Epithelial cell of prostate (primary cell): ENCODE results near the gene GET3.

ENCODE experiments used
- DNase-seq: peaks from one replicate; pipeline ENCODE4 v3.0.0-alpha.2; 2011; ENCODE audit warnings: low read depth, low spot score
- H3K27ac ChIP-seq: fragments of 450-650 bp; 2 replicates; pipeline ENCODE4 v1.5.1; 2017; ENCODE audit warnings: mild to moderate bottlenecking

GET3 gene

DNA sequence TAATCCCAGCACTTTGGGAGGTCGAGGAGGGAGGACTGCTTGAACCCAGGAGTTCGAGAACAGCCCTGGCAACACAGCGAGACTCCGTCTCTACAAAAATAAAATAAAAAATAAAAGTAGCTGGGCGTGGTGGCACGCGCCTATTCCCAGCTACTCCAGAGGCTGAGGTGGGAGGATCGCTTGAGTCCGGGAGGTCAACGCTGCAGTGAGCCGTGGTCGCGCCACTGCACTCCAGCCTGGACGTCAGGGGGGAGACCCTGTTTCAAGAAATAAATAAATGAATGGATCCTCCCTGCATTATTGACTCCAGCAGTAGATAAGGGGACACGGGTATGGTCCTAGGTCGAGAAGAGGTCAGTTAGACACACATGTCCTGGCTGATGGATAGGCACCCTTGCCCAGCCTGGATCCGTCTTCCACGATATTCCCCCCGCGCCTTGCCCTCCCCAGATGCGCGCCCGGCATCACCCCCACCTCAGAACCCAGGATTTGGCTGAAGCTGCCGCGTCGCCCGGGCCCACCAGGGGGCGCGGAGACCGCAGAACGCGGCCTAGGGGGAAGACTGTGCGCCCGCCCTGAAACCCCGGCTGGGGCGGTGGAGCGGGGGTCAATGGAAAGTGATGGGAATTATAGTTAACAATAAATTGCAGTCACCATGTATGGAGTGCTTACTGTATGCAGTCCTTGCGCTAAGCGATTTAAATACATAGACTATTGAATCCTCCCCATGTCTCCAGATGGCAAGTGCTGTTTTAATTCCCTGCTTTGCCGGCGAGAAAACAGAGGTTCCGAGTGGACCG lies 40.1 kb downstream of the GET3 start:
- H3K27ac ChIP-seq, result peak overlapping the region; percentile 92
- no peak for DNase-seq

DNA sequence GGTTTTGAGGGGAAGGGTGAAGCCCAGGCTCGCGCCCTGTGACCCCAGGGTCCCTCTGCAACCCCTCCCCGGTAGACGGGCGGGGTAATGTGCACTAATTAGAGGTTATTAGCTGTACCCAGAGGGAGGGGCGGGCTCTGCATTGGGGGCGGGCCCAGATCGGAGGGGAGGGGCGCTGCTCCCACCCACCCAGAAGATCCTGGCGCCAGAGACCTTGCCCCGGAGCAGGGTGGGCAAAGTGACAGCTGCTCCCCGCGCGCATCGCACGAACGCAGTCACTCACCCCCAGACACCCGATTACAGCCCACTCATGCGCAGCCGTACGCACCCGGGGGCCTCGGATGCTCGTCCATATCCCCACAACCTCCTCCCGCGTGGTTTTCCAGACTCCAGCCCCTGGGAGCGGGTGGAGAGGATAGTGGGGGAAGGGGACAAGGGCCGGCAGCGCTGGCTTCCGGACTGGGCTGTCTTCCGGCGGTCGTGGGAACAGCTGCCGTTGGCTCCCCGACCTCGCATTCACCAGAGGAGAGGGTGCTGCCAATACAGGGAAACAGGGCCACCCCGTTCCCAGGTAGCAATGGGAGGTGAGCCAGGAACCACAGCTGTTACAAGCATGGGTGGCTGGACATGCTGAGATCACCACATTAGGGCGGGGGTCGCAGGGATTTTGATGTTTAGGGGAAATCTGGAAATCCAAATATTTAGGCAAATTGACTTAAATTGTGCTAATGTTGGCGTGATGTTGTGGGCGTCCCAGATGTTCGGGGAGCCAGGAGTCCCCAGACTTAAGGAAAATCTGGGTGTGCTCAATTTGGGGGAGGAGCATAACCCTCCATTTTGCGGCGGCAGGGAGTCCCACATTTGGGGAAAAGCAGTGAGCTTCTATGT lies 41.0 kb downstream of the GET3 start:
- H3K27ac ChIP-seq, result peak overlapping the region; percentile 92
- no peak for DNase-seq

DNA sequence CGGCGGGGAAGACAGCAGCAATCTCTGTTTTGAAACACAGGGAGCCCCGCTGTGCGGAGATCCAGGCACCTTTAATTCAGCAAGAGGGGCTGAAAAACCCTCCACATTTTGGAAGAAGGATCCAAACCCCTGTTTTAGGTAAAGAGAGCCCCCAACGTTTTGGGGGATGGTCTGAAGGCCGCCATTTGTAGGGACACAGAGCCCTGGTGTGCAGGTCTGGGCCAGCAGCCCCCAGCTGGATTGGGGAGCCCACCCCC lies 41.5 kb downstream of the GET3 start:
- peak overlapping the region; percentile 92 for H3K27ac ChIP-seq
- DNase-seq, result no peak

DNA sequence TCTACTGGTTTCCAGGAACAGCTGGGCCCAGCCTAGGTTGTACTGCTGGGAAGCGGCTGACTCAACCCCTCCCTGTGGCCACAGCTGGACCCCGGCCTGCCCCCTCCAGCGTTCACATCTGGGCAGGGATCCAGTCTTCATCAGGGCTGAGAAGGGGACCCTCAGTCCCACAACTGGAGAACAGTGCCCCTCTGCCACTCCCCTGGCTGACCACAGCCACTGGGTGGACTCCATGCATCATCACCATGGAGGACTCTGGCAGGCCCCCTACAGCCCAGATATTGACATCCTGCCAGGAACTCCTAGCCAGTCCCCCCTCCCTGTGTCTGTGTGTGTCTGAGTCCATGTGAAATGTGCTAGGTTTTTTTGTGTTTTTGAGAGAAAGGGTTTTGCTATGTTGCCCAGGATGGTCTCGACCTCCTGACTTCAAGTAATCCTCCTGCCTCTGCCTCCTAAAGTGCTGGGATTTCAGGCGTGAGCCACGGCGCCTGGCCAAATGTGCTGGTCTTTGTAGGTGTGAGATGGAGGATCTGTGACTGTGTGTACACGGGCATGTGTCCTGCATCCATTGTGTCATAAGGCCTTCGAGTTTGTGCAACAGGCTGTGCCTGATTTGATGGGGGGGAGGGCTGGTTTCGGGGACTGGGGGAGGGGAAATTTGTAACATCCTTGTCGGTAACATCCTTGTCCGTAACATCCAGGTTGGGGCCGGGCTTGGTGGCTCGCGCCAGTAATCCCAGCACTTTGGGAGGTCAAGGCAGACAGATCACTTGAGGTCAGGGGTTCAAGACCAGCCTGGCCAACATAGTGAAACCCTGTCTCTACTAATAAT lies 42.1 kb downstream of the GET3 start:
- H3K27ac ChIP-seq, result peak overlapping the region; percentile 92
- no peak for DNase-seq

DNA sequence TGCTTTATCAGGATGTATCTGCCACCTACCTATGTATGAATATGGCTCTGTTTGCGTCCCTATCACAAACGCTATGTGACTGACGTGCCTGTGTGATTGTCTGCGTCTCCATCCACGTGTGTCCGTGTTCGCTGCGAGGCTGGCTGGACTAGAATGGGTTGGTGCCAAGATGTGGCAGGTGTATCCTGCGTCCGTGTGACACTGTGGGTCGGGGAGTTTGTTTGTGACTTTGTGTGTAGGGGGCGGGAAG lies 44.8 kb downstream of the GET3 start:
- no peak for DNase-seq
- peak overlapping the region; percentile 100 for H3K27ac ChIP-seq

DNA sequence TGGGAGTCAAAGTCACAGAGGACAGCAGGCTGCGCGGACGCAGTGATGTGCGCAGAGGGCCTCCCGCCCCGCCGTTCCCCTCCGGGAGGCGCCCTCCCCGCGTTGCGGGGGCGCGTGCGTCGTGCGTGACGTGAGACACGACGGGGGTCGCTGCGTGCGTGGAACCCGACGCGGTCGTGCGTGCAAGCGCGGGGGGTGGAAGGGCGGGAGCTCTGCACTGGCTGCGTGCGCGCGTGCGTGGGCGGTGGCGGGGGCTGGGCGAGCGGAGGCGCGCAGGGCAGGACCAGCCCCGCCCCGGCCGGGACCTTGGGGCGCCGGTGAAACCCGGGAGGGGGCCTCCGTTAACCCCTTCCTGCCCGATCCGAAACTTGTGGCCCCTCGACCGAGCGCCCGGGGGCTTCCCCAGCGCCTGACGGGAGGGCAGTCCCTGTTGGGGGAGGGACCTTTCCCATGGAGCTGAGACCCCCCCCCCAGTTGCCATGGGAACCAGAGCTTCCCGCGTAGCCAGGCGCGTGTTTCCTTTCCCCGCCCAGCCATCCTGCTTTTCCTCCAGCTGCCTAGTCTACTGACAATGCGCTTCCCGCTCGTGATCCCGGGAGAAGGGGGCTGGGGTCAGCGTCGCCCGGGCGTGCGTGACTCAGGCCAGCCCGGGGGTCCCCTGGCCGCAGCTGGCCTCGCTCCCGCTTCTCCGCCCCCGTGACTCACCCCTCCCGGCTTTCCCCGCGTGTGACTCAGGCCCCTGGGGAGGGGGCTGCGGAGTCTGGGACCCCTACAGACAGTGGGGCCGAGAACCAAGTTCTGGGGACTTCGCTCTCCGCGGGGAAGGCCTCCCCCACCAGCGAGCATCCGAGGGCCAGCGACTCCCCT lies 45.4 kb downstream of the GET3 start:
- H3K27ac ChIP-seq, result peak overlapping the region; percentile 100
- no peak for DNase-seq

DNA sequence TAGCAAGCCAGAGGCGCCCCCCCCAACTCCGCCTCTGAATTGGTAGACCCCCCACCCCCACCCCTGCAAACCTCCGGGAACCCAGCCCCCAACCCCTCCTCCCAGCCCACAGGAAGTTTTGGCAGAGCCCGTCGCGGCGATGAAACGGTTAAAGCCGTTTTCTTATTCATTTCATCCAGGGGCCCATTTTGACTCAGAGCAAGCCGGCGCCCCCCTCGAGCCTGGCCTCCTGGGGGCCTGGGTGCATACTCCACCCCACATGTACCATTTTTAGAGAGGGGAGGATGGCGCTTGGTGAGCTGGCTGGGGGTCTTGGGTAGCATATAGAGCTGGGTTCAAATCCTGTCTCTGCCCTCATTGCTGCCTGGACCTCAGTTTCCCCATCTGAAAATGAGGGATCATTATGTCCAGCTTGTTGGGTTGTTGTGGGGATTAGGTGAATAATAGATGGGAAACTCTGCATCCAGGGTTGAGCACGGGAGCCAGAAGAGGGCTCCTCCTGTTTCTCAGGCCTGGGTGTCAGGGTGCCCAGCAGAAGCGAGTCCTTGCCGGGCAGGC lies 46.1 kb downstream of the GET3 start:
- DNase-seq, result no peak

DNA sequence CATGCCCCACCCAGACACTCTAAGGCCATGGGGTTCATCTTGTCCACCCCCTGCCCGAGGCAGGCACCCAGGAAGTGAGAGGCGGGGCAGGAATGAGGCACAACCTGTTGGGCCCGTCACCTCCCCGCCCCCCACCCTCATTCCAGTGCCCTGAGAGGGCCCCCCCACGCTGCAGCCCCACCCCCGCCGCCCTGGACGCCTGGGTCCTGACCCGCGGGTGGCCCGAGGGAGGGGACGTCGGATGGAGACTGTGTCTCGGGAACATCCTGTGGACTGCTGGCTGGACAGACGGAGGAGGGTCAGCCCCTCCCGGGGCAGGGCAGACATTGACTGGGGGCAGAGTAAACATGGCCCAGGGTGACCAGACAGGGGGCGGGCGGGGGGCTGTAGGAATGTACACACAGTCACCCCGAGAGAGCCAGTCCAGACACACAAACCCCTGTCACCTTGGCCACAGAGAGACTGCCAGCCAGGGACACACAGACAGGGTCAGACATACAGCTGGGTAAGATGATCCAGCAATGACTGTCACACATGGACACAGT lies 46.6 kb downstream of the GET3 start:
- peak overlapping the region; percentile 100 for H3K27ac ChIP-seq
- DNase-seq, result no peak

More for the DNA sequence above, 46.1 kb downstream of the GET3 start:
- peak overlapping the region; percentile 100 for H3K27ac ChIP-seq

DNA sequence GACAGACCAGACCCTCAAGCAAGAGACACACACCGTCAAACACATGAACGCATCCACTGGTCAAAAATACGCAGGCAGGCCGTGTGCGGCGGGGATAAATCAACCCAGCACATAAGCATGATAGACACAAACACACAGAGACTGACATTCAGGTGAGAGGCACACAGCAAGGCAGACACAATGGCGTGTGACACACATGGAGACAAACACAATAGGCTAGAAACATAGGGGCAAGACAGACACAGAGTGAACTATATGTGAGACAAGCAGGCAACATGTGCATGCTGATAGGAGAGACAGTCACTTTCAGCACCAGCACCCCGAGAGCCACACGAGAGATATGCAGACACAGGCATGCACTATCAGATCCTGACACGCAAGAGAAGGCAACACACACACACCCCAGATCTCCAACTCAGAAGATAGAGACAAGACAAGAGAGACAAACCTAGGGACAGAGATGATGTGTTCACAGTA lies 47.1 kb downstream of the GET3 start:
- no peak for DNase-seq
- peak overlapping the region; percentile 100 for H3K27ac ChIP-seq

DNA sequence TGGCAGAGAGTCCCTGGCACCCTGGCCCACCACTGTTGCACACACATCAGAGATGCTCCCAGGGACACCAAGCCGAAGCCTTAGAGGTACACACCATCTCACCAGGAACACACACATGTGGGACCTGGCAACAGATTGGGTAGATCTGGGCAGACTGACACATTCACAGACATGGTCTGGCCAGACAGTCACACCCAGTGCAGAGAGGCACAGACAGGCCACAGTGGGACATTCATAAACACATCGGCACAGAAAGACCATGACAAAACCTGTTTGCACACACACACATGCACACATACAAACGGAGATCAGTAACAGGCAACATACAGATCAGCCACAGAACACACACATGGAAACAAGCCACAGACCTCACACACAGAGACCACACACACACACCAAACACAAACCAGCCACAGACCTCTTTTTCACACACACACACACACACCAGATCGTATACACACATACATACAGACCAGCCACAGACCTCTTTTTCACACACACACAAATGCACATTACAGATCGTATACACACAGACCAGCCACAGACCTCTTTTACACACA lies 47.7 kb downstream of the GET3 start:
- peak overlapping the region; percentile 100 for H3K27ac ChIP-seq
- no peak for DNase-seq

DNA sequence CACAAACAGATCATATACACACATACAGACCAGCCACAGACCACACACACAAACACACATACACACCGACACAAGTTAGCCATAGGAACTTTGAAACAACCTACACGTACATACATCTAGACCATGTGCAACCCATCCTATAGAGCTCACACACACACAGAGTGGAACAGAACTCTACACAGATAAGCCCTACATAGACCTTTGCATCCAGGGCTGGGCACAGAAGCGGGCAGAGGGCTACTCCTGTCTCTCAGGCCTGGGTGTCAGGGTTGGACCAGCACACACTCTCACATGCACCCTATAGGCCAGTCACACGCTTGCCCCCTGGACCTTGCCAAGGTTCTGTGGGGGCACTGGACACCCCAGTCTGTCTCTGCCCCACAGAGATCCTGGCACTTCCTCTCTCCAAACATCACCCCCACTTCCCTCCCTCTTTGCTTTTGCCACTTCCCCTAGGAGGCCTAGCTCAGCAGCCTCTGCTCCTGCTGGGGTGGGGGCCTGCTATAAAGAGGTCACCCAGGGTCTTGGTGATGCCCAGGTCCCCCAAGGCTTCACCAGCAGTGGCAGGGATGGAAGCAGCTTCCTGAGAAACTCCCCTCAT lies 48.2 kb downstream of the GET3 start:
- peak overlapping the region; percentile 100 for H3K27ac ChIP-seq
- no peak for DNase-seq

DNA sequence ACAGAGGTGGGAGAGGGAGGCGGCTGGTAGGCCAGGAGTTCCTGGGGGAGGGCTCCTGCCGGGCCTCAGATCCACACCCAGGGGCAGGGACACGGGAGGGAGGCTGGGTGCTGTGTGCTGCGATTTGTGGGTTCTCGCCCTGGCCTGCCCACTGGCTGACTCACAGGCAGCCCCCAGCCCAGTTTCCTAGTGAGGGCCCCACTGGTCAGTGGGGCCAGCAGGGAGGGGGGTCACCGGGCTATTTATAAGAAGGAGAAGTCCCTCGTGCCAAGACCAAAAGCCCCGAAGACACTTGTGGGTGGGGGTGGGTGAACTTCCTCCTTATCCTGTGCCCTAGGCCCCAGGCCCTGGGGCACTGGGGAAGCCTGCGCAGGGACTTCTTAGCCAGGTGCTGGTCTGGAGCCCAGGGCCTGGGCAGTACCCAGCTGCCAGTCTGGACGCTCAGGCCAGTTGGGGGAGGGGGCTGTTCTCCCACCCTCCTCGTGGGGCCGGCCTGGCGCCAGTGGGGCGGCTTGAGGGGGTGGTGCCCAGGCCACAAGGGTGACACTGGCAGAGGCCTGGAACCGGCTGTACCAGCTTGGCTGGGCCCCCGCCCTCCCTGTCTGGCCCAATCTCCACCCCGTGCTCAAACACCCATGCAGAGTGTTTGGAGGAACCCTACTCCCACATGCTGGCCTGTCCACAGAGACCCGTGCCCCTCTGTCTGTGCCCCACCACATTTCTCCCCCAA lies 49.0 kb downstream of the GET3 start:
- DNase-seq, result no peak

DNA sequence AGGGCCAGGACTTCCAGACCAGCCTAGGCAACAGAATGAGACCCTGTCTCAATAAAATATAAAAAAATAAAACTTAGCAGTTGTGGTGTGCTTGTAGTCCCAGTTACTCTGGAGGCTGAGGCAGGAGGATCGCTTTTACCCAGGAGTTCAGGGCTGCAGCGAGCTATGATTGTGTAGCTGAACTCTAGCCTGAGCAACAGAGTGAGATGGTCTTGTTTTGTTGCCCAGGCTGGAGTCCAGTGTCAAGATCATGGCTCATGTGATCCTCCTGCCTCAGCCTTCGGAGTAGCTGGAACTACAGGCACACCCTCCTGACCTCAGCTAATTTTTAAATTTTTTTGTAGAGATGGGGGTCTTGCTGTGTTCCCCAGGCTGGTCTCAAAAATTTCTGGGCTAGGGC lies 49.7 kb downstream of the GET3 start:
- DNase-seq, result no peak
- peak overlapping the region; percentile 100 for H3K27ac ChIP-seq

More for the DNA sequence above, 49.0 kb downstream of the GET3 start:
- peak overlapping the region; percentile 100 for H3K27ac ChIP-seq

DNA sequence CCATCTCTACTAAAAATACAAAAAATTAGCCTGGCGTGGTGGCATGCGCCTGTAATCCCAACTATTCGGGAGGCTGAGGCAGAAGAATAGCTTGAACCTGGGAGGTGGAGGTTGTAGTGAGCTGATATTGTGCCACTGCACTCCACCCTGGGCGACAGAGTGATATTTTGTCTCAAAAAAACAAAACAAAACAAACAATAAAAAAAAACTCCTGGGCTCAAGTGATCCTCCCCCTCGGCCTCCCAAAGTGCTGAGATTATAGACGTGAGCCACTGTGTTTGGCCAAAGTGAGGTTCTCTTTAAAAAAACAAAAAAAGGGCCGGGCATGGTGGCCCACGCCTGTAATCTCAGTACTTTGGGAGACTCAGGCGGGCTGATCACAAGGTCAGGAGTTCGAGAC lies 50.2 kb downstream of the GET3 start:
- H3K27ac ChIP-seq, result peak overlapping the region; percentile 100
- DNase-seq, result no peak

DNA sequence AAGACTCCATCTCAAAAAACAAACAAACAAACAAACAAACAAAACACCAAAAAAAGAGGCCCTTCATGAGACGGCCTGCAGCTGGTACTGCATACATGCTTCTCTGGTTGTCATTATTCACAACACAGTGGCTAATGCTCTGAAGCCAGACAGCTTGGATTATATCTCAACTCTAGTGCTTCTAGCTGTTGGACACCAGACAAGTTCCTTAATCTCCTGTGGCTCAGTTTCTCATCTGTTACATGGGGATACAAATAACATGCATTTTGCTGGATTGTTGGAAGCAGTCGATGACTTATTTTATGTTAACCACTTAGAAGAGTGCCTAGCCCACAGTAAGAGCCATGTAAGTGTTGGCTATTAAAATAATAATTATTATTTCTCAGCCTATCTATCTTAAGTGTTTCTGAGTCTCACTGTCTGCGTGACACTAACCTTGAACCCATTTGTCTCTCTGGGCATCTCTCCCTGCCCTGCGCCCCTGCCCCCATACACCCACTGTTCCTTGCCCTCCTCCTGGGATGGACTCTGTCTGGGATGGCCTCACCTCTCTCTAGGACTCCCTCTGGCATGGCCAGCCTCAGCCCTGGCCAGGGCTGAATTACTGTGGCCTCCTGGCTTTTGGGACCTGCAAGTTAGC lies 50.9 kb downstream of the GET3 start:
- H3K27ac ChIP-seq, result peak overlapping the region; percentile 100
- DNase-seq, result no peak

DNA sequence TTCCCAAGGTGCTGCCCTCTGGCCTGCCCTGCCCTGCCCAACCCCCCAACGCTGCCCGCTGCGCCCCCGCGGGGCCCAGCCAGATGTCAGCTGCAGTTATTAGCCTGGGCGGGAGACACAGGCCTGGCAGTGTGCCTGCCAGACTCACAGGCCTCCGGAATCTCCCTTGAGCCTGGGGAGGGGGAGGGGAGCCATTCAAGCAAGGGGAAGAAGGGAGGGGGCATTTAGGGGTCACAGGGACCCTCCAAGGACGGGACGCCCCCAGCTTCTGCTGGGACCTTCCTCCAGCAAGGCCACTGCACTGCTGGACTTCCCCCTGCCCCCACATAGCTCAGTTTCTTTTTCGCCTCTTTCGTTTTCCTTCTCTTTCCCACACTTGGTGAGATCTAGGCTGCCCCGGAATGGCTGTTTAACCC lies 51.4 kb downstream of the GET3 start:
- peak overlapping the region; percentile 100 for H3K27ac ChIP-seq
- no peak for DNase-seq

DNA sequence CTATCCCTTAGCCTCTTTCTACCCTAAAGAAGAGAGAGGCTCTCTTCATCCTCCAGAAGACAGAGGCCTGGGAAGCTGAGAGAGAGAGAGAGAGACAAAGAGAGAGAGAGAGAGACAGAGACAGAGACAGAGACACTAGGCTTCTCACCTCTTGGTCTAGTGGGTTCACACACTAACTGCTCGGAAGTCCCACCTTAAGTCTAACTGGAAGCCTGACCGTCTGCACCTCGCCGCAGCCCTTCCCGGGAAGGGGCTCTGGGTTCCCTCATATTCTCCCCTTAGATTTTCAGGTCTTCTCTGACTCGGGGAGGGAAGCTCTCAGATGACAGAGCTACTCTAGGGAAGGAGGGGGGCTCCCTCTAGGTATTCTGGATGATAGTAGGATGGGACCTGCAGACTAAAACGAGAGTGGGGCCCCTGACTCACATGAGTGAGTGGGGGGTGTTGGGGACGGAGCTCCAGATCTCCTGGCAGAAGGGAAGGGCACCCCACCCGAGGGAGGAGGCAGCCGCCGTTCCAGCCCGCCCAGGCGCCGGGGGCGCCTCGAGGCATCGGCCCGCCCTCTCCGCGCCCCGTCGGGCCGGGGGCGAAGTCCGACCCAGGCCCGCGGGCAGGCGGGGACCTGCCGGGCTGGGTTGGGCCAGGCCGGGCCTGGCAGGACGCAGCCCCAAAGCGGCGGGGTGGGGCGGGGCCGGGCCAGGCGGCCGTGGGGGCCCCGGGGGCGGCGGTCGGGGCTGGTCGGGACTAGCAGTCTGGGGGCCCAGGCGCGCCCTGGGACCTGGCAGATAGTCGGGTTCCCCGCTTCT lies 52.0 kb downstream of the GET3 start:
- DNase-seq, result no peak
- H3K27ac ChIP-seq, result peak overlapping the region; percentile 100
